NCI-H1048 (cell line): ENCODE data around the gene PLD3.
"Not testable (repeated sequence)": the region's sequence is repeated elsewhere in the genome, so short reads cannot be mapped to it uniquely, and the experiment has no call there.

Source experiments
- DNase-seq: peaks from one replicate; lab custom pipeline; 2025; lab: John Stamatoyannopoulos, UW

Gene PLD3

GRCh38 chr19:40363069-40363468 is 14.6 kb downstream of the PLD3 start:
- DNase-seq, result no peak

GRCh38 chr19:40365010-40365409 is 16.5 kb downstream of the PLD3 start:
- DNase-seq, result no peak

- no peak for DNase-seq
Observed at GRCh38 chr19:40365613-40366401, 17.3 kb downstream of the PLD3 start.

GRCh38 chr19:40366697-40367561 is 18.4 kb downstream of the PLD3 start:
- no peak for DNase-seq

- no peak for DNase-seq
Observed at GRCh38 chr19:40367577-40368434, 19.3 kb downstream of the PLD3 start.

GRCh38 chr19:40369797-40370196 is 21.3 kb downstream of the PLD3 start:
- no peak for DNase-seq

- DNase-seq, result not testable (repeated sequence)
Observed at GRCh38 chr19:40370253-40370652, 21.8 kb downstream of the PLD3 start.

- no peak for DNase-seq
Observed at GRCh38 chr19:40370997-40371801, 22.7 kb downstream of the PLD3 start.

GRCh38 chr19:40371802-40372122 is 23.3 kb downstream of the PLD3 start:
- DNase-seq, result no peak

- DNase-seq, result no peak
Observed at GRCh38 chr19:40374084-40374483, 25.6 kb downstream of the PLD3 start.

GRCh38 chr19:40376286-40376862 is 27.9 kb downstream of the PLD3 start:
- no peak for DNase-seq

- no peak for DNase-seq
Observed at GRCh38 chr19:40377876-40378385, 29.4 kb downstream of the PLD3 start.

GRCh38 chr19:40378509-40378908 is 30.0 kb downstream of the PLD3 start:
- DNase-seq, result no peak

GRCh38 chr19:40379446-40380198 is 31.1 kb downstream of the PLD3 start:
- no peak for DNase-seq

- no peak for DNase-seq
Observed at GRCh38 chr19:40380199-40381037, 31.9 kb downstream of the PLD3 start.

GRCh38 chr19:40381321-40381720 is 32.8 kb downstream of the PLD3 start:
- no peak for DNase-seq

GRCh38 chr19:40383668-40384248 is 35.3 kb downstream of the PLD3 start:
- DNase-seq, result no peak

- no peak for DNase-seq
Observed at GRCh38 chr19:40387155-40387554, 38.7 kb downstream of the PLD3 start.

GRCh38 chr19:40388481-40388880 is 40.0 kb downstream of the PLD3 start:
- DNase-seq, result no peak
